Endometrium (tissue), 2 donors: ENCODE data around the gene GPNMB.
"Not testable (repeated sequence)": the region's sequence is repeated elsewhere in the genome, so short reads cannot be mapped to it uniquely, and the experiment has no call there.

Experiments
- FAIRE-seq: peaks from 2 replicates; lab custom pipeline; 2012; peaks lifted over from hg19 to GRCh38; lab: Jason Lieb, UNC
- donor health status: control.
- donor health status: control.

GPNMB gene

GRCh38 chr7:23246555-23246954 lies at the start of gene GPNMB:
TSS of gene GPNMB (plus strand) at chr7:23246775. CDS start at chr7:23246858, 83 bp downstream.
- FAIRE-seq = no peak

GRCh38 chr7:23197745-23198144 lies 48.8 kb upstream of the GPNMB start:
- FAIRE-seq = not testable (repeated sequence)

DNA sequence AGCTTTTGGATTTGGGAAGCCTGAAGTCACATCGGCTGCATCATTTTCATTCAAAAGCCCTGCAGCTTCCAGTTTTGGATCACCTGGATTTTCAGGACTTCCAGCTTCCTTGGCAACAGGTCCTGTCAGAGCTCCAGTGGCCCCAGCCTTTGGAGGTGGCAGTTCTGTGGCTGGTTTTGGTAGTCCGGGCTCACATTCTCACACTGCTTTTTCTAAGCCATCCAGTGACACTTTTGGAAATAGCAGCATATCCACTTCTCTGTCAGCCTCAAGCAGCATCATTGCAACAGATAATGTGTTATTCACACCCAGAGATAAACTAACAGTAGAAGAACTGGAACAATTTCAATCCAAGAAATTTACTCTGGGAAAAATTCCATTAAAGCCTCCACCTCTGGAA lies 46.2 kb upstream of the GPNMB start:
- no peak for FAIRE-seq

DNA sequence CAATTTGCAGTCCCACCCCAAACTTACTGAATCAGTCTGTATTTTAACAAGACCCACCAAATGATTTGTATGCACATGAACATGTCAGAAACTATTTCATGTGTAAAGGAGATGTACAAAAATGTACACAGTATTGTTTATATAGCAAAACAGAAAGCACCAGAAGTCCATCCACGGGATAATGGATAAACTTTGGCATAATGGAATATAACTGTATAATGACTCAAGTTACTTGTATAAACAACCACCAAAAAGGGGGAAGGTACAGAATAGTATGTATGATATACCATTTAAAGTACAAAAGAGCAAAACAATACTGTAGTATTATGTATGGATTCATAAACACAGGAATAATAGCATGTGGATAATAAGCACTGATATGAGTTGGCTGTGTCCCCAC lies 42.3 kb upstream of the GPNMB start:
- no peak for FAIRE-seq

- no peak for FAIRE-seq
Observed at GRCh38 chr7:23205577-23205908, 41.0 kb upstream of the GPNMB start.

DNA sequence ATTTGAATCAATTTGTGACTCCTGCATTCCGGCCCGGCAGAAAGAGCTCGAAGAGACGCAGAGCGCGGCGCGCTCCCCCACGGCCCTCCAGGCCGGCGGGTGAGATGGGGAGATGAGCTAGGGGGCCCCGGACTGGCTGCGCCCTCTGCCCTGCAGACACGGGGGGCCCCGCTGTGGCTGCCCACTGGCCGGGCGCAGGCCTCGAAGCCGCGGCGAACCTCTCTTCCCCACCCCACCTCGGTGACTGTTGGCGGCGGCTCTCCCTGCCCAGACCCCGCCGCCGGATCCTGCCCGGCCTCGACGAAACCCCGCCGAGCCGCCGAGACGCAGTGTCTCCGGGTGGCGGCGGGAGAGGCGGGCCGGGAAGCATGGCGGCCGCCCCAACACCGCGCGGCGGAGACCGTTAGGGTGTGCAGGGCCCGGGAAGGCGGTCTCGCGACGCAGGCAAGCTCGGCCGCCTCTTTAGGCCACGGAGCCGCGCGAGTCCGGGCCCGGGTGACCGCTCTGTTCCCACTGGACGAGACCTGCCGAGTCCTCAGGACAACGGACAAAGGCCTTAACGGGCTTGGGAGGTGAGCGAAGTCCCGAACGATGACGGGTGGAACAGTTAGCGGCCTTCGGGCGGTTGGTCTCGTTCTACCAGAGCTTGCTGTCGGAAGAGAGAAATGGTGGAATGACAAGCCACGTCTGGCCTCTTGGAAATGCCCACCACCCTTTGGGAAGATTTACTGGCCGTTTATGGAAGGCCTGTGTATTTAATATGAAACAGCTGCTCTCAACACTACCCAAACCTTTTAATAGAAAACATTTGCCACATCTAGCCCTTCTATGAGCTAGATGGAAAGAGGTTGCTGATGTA lies 40.4 kb upstream of the GPNMB start:
- FAIRE-seq = no peak

GRCh38 chr7:23207021-23207420 lies 39.6 kb upstream of the GPNMB start:
- FAIRE-seq = no peak

GRCh38 chr7:23207884-23208283 lies 38.7 kb upstream of the GPNMB start:
- FAIRE-seq = no peak

- FAIRE-seq = no peak
Observed at GRCh38 chr7:23208316-23208715, 38.3 kb upstream of the GPNMB start.

GRCh38 chr7:23210506-23210905 lies 36.1 kb upstream of the GPNMB start:
- no peak for FAIRE-seq

- FAIRE-seq = no peak
Observed at GRCh38 chr7:23211589-23211988, 35.0 kb upstream of the GPNMB start.

DNA sequence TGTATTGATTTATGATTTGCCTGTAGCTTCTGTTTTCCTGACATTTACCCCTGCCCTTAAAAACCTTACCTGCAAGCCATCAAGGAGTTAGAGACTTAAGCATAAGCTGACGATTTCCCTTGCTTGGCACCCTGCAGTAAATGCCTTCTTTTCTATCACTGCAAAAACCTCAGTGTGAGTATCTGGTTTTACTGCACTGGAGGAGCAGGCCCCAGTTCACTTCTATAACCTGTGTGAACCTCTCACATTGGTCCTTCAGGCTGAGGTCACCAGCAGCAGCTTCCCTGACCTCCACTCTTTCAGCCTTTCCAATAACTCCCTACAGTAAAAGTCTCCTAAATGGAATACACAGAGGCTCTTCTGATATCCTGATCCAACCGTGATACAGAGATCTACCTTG lies 34.2 kb upstream of the GPNMB start:
- FAIRE-seq = no peak

DNA sequence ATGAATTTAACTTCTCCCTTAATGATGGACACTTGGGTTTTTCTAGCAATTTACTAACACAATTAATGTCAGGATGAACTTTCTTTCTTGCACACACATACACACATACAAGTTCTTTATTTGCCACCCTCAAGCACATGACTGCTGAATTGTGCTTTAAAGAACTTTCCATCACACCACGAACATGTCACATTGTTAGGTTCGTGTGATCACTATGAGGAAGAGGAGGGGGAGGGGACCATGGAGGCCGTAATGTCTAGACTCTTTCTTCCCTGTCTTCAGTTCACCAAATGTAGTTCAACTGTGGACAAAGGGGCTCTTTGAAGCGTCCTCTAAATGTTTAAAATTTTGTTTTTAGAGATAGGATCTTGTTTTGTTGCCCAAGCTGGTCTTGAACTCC lies 33.7 kb upstream of the GPNMB start:
- FAIRE-seq = no peak

GRCh38 chr7:23213755-23214154 lies 32.8 kb upstream of the GPNMB start:
- FAIRE-seq = no peak

DNA sequence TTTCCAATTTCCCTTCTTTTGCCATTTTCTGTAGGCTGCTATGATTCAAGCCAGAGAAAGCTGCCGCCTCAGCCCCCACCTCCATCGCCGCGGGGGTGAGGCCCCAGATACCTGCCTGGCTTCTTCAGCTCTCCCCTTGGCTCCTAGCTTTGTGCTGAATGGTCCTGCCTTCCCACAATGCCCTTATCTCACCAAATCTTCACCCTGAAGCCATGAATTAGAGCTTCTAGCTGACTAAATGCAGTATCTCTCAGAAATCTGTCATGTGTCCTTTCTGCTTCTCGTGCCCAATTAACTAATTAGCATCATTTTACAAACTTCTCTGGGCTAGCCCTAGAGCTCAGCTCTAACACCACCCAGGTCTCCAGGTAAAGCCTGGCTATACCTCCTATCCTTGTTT lies 32.2 kb upstream of the GPNMB start:
- no peak for FAIRE-seq

GRCh38 chr7:23214938-23215337 lies 31.6 kb upstream of the GPNMB start:
- FAIRE-seq = no peak

DNA sequence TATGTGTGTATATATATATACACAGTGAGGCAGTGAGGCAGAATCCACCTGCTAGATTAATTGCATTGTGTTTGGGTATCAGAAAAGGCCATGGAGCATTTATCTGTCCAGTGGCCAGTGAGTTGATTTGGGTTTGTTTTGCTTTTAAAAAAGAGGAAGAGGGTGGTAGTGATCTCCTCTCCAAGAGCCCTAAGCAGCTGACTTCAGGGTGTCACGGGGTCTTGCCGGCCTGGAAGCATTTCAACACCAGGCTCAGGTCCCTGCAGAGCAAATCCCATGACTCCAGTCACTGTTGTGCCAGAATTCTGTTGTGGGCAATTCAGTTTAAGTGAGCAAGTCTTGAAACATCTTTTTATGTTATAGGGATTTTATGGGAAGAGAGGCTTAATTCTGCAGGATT lies 30.6 kb upstream of the GPNMB start:
- FAIRE-seq = no peak

DNA sequence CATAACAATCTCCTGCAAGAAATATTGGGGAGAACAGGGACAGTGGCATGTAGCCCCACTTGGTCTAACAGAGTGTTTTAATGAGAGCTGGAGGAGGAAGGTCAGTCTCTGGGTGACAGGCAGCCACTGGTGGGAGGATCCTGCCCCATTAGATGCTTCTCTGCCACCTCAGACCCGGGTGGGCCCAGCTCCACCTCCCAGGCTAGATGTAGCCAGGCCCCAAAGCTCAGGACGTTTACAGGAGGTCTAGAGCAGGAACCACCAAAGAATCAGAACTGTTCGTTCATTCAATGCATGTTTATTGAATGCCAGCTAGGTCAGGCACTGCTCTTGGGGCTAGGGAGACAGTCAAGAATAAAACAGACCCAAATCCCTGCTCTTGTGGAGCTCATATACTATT lies 28.4 kb upstream of the GPNMB start:
- FAIRE-seq = no peak

DNA sequence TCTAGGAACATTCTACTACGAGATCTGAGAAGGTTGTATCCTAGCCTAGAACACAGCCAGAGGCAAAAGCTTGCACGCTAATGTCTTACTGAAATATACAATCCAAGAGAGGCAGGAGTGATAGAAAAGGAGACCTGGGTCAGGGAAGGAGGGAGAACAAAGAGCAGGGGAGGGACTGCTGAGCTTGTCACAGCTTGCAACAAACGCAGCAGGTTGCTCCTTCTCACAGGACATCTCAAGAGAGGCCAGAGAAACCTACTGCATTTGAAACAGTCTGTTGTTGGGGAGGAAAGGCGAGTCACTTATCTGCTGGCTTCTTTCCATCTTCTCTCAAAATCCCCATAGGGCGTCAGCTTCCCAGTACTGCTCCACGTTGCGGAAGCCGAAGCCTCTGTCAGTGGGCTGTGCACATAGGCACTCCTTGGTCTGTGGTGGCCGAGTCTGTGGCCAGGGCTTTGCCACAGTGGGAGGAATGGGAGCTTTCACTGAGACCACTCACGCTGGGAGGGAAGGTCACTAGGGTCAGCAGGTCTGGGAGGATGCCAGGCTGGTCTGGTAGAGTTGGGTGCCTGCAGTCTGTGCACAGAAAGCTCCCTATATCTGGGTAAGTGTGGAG lies 25.8 kb upstream of the GPNMB start:
- no peak for FAIRE-seq

GRCh38 chr7:23222439-23223030 lies 24.0 kb upstream of the GPNMB start:
- FAIRE-seq = no peak

- not testable (repeated sequence) for FAIRE-seq
Observed at GRCh38 chr7:23224364-23224763, 22.2 kb upstream of the GPNMB start.

DNA sequence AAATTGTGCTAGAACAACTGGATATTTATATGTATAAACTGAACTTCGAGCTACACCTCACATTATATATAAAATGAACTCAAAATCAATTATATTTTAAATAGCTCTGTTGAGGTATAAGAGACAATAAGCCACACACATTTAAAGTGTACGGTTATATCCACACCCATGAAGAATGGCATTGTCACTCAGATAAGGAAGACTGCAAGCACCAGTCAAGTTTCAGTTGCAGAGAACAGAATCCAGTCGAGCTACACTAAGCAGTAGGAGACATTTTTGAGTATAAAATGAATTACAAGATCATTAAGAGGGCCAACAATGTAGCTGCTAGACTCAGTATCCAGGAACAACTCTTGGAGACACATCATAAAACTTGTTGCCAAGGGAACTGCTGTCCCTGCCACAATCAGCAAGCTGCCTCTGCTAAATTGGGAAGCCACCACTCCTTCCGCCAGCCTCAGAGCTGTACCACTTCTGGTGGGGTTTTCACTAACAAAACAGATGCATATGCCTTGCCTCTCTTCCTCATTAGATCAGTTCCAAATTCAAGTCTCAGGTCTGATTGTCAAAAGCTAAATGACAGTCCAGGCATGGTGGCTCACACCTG lies 19.6 kb upstream of the GPNMB start:
- no peak for FAIRE-seq

GRCh38 chr7:23228412-23228811 lies 18.2 kb upstream of the GPNMB start:
- no peak for FAIRE-seq
